ENCODE data around the gene CDC42BPA. TPM values are rescaled to one million over a fixed set of nuclear protein-coding genes. Genes with fewer than 3 reads are reported as not detected.

CDC42BPA gene
- total and polyA plus RNA-seq, 5 donors: 12.9 to 38.0 (median 36.5) TPM

DNA sequence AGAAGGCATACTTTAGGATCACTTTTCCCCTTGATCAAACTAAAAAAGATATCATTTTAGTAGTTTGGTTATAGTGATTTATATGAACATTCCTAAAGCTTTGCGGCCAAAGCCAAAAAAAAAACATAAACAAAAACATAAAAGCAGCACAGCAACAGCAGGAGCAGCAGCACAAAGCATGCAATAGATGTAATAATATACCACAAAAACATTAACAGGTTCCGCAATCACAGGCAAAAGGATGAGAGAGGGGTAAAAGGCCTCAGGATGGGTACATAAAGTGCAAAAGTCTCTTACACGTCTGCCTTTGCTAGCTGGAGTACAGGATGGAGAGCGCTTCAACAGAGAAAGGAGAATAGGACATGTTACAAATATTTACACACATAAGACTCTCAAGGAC, 259.2 kb downstream of the CDC42BPA start:
- DNase-seq (no peak), ATAC-seq (no peak)
- 92% methylated on average over 4 of the region's 4 CpGs for WGBS
- Histone ChIP-seq H3K4me1 (ENCODE audit: control insufficient read depth, insufficient read depth, low read length) (no peaks in the 10 kb centered on the region), H3K4me3 (ENCODE audit: low read length) (no peak overlapping the region), H3K27me3 (ENCODE audit: control insufficient read depth, insufficient read depth) (no peaks in the 10 kb centered on the region), H3K9me3 (ENCODE audit: control insufficient read depth, low read length) (no peaks in the 10 kb centered on the region), H3K27ac (ENCODE audit: low read length) (no peak overlapping the region)
- intact Hi-C loops (cut with DNase I): no loop called here

DNA sequence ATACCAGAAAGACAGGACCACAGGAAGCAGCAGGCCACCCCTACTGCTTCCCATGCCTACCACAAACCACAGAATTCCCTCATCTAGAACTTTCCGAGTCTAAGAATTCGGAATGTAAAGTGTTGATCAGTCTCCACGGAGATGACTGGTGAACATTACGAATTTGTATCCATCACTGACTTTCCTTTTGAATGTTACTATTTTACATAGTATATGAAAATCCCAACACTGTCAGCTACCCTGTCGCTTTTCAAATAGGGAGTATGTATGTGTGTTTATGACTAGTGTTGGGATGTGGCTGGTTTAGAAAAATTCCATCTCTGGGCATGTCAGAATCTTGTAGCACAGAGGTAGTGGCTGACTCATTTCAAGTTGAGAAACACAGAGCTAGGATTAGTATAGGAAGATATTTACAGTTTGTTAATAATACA, 260.0 kb downstream of the CDC42BPA start:
- no peaks in the 10 kb centered on the region for H3K4me1 ChIP-seq (ENCODE audit: control insufficient read depth, insufficient read depth, low read length)
- no peak overlapping the region for H3K27ac ChIP-seq (ENCODE audit: low read length)
- intact Hi-C loops (cut with DNase I): no loop called here
- ATAC-seq (no peak), DNase-seq (no peak)
- 95% methylated on average over 5 of the region's 5 CpGs for WGBS
- H3K4me3 ChIP-seq (ENCODE audit: low read length): no peak overlapping the region
- no peaks in the 10 kb centered on the region for H3K27me3 ChIP-seq (ENCODE audit: control insufficient read depth, insufficient read depth)
- no peaks in the 10 kb centered on the region for H3K9me3 ChIP-seq (ENCODE audit: control insufficient read depth, low read length)

DNA sequence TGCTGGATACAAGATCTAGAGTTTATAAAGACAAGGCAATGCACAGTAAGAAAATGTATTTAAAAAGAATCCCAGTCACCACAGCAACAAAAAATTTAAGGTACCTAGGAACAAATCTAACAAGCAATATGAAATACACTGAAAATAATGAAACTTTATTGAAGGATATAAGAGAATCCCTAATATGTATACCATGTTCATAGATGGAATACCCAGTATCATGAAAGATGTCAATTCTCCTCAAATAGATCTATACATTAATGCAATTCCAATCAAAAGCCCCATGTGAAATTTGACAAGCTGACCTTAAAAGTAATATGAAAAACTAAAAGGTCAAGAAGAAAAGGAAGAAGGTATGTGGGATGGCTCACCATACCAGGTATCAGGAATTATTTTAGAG, 269.0 kb downstream of the CDC42BPA start:
- Histone ChIP-seq H3K4me1 (ENCODE audit: control insufficient read depth, insufficient read depth, low read length) (no peaks in the 10 kb centered on the region), H3K27me3 (ENCODE audit: control insufficient read depth, insufficient read depth) (no peaks in the 10 kb centered on the region), H3K9me3 (ENCODE audit: control insufficient read depth, low read length) (no peaks in the 10 kb centered on the region), H3K4me3 (ENCODE audit: low read length) (no peak overlapping the region), H3K27ac (ENCODE audit: low read length) (no peak overlapping the region)
- intact Hi-C loops (cut with DNase I): no loop called here
- ATAC-seq (no peak), DNase-seq (no peak)

DNA sequence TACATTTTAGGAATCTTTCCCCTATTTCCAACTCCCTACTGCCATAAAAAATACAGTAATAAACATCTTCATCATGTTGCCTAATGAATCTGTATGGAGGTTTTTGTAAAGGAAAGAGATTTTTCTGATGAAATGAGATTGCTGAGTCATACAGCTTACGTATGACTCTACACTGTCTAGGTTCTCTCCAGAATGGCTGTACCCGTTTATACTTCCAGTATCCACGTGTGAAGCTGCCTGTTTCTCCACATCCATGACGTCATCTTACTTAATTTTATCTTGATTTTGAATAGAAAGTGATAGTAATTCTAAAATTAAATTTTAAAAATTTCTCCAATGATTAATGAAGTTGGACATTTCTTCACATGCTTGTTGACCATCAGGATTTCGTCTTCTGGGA, 274.5 kb downstream of the CDC42BPA start:
- H3K4me1 ChIP-seq (ENCODE audit: control insufficient read depth, insufficient read depth, low read length): no peaks in the 10 kb centered on the region
- no peaks in the 10 kb centered on the region for H3K27me3 ChIP-seq (ENCODE audit: control insufficient read depth, insufficient read depth)
- intact Hi-C loops (cut with DNase I): no loop called here
- no peak overlapping the region for H3K4me3 ChIP-seq (ENCODE audit: low read length)
- H3K27ac ChIP-seq (ENCODE audit: low read length): no peak overlapping the region
- DNase-seq: no peak
- H3K9me3 ChIP-seq (ENCODE audit: control insufficient read depth, low read length): no peaks in the 10 kb centered on the region
- no peak for ATAC-seq
- WGBS: 85% methylated on average over 5 of the region's 5 CpGs

DNA sequence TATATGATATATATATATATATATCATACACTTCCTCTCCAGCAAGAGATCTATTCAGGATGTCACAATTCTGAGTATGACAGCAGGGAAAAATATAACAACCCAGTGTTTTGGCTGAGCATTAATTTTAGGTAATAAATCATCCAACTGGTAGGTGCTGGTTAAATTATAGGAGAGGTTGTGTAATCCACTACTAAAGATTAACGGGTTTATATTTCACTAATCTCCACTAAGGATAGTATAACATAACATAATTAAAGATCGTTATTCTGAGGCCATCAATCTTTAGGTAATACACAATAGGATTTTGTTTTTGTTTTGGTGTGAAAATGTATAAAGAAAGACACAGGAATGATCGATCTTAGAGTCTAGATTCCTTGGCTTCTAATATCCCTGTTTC, 276.0 kb downstream of the CDC42BPA start:
- DNase-seq (no peak), ATAC-seq (no peak)
- Histone ChIP-seq H3K27ac (ENCODE audit: low read length) (no peak overlapping the region), H3K4me1 (ENCODE audit: control insufficient read depth, insufficient read depth, low read length) (no peaks in the 10 kb centered on the region), H3K9me3 (ENCODE audit: control insufficient read depth, low read length) (no peaks in the 10 kb centered on the region), H3K27me3 (ENCODE audit: control insufficient read depth, insufficient read depth) (no peaks in the 10 kb centered on the region), H3K4me3 (ENCODE audit: low read length) (no peak overlapping the region)
- 94% methylated on average over 3 of the region's 3 CpGs for WGBS
- intact Hi-C loops (cut with DNase I): no loop called here

DNA sequence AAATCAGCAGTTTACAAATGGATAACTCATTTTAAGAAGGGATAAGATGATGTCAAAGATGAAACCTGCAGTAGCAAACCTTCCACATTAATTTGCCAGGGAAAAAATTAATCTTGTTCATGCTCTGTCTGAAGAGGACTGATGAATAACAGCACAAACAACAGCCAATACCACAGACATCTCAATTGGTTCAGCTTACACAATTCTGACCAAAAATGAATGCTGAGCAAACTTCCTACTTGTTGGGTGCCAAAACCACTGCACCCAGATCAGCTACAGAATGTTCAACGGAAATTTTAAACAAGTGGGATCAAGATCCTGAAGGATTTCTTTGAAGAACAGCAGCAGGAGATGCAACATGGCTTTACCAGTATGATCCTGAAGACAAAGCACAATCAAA, 279.9 kb downstream of the CDC42BPA start:
- no peaks in the 10 kb centered on the region for H3K27me3 ChIP-seq (ENCODE audit: control insufficient read depth, insufficient read depth)
- WGBS: 93% methylated on average over 1 of the region's 1 CpG
- no peak for ATAC-seq

DNA sequence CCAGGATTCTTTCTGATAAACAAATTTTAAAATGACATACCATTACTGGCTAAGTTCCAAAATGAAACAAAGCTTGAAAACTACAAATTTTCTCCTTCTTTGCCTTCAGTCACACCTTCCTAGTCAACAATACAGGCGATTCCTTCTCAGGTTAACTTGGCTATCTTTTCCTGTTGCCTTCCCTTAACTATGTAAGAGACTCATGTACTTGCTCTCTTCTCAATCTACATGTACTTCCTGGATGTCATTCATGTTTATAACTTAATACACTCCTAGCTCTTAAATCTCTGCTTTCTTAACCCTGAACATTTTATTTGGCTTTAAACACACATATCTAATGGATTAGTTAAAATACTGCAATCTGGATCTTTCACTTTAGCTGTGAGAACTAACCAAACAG, 281.2 kb downstream of the CDC42BPA start:
- intact Hi-C loops (cut with DNase I): no loop called here
- 83% methylated on average over 1 of the region's 1 CpG for WGBS
- no peak for ATAC-seq

More for the DNA sequence above, 279.9 kb downstream of the CDC42BPA start:
- DNase-seq: no peak
- no peak overlapping the region for H3K27ac ChIP-seq (ENCODE audit: low read length)
- intact Hi-C loops (cut with DNase I): no loop called here
- H3K4me3 ChIP-seq (ENCODE audit: low read length): no peak overlapping the region
- no peaks in the 10 kb centered on the region for H3K9me3 ChIP-seq (ENCODE audit: control insufficient read depth, low read length)
- no peaks in the 10 kb centered on the region for H3K4me1 ChIP-seq (ENCODE audit: control insufficient read depth, insufficient read depth, low read length)

DNA sequence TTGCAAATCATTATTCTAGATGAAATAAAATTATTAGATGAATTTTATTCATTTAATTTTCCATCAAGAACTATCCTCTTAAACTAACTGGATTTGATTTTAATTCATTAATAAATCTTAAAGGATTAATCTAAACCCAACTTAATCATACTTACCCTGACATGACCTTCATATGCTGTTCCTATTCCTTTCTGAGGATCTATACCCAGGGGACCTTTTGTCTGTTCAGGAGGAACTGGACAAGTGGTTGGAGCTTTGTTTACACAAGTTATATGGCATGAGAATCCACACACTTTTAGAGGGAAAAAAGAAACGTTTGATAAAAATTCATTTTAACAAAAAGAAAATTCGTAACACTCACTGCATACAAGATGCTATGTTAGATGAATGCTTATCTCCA, 283.0 kb downstream of the CDC42BPA start:
- H3K27ac ChIP-seq (ENCODE audit: low read length): no peak overlapping the region
- WGBS: 55% methylated on average over 2 of the region's 2 CpGs
- no peak for DNase-seq
- ATAC-seq: no peak
- intact Hi-C loops (cut with DNase I): no loop called here
- no peaks in the 10 kb centered on the region for H3K9me3 ChIP-seq (ENCODE audit: control insufficient read depth, low read length)
- H3K4me1 ChIP-seq (ENCODE audit: control insufficient read depth, insufficient read depth, low read length): no peaks in the 10 kb centered on the region
- H3K4me3 ChIP-seq (ENCODE audit: low read length): no peak overlapping the region
- H3K27me3 ChIP-seq (ENCODE audit: control insufficient read depth, insufficient read depth): no peaks in the 10 kb centered on the region

More for the DNA sequence above, 281.2 kb downstream of the CDC42BPA start:
- no peaks in the 10 kb centered on the region for H3K9me3 ChIP-seq (ENCODE audit: control insufficient read depth, low read length)
- H3K27ac ChIP-seq (ENCODE audit: low read length): no peak overlapping the region
- no peak overlapping the region for H3K4me3 ChIP-seq (ENCODE audit: low read length)
- no peaks in the 10 kb centered on the region for H3K27me3 ChIP-seq (ENCODE audit: control insufficient read depth, insufficient read depth)
- DNase-seq: no peak
- no peaks in the 10 kb centered on the region for H3K4me1 ChIP-seq (ENCODE audit: control insufficient read depth, insufficient read depth, low read length)

DNA sequence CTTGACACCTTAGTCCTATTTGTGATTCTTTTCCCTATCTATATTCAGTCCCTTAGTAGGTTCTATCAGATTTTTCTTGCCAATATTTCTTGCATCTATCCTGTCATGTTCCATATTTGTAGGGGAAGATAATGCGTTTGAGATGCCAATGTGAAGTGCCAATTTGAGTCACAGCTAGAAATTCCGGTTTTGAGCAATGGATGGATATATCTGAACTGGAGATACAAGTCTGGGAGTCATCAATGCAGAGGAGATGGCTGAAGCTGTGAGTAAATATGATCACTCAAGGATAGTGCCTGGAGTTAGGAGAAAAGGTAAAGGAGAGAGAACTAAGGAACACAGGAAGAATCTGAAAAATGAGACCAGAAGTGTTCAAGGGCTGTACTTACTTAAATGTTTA, 284.4 kb downstream of the CDC42BPA start:
- intact Hi-C loops (cut with DNase I): no loop called here
- DNase-seq (no peak), ATAC-seq (no peak)
- Histone ChIP-seq H3K27me3 (ENCODE audit: control insufficient read depth, insufficient read depth) (no peaks in the 10 kb centered on the region), H3K27ac (ENCODE audit: low read length) (no peak overlapping the region), H3K4me1 (ENCODE audit: control insufficient read depth, insufficient read depth, low read length) (no peaks in the 10 kb centered on the region), H3K9me3 (ENCODE audit: control insufficient read depth, low read length) (no peaks in the 10 kb centered on the region), H3K4me3 (ENCODE audit: low read length) (no peak overlapping the region)
- WGBS: 95% methylated on average over 2 of the region's 2 CpGs

DNA sequence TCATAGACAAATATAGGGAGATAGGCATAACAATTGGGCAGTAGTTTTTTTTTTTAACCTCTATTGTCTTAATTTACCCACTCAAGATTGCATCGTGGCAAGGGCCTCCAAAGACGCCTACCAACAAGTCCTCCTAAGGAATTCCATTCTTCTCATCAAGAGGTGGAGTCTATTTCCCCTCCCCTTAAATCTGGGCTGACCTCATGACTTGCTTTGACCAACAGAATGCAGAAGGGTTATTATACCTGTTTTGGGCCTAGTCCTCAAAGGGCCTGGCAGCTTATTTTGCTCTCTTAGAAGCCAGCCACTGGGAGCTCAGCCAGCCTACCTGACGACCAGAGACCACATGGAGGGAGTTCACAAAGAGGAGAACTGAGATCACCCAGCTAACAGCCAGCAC, 285.9 kb downstream of the CDC42BPA start:
- ATAC-seq (no peak), DNase-seq (no peak)
- Histone ChIP-seq H3K4me1 (ENCODE audit: control insufficient read depth, insufficient read depth, low read length) (no peaks in the 10 kb centered on the region), H3K4me3 (ENCODE audit: low read length) (no peak overlapping the region), H3K9me3 (ENCODE audit: control insufficient read depth, low read length) (no peaks in the 10 kb centered on the region), H3K27me3 (ENCODE audit: control insufficient read depth, insufficient read depth) (no peaks in the 10 kb centered on the region), H3K27ac (ENCODE audit: low read length) (no peak overlapping the region)
- intact Hi-C loops (cut with DNase I): no loop called here
- WGBS: 82% methylated on average over 3 of the region's 3 CpGs

DNA sequence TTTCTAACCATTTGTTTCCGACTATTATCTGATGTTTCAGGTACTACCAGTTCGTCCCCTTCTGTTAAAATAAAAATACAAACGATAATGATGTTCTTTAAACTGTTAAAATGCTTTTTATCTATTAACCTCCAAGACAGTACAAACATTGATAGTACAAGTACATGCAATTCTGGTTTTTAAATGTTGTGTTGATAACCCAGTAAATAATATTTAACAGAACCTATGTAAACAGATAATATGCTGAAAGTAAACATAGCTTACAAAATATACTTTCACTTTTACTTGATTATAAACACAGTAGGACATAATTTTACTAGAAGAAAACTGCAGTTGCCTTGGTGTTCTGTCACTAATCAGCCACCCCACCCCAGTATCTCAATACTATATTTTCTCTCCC, 301.3 kb downstream of the CDC42BPA start:
- H3K4me1 ChIP-seq (ENCODE audit: control insufficient read depth, insufficient read depth, low read length): no peaks in the 10 kb centered on the region
- H3K4me3 ChIP-seq (ENCODE audit: low read length): no peak overlapping the region
- intact Hi-C loops (cut with DNase I): no loop called here
- ATAC-seq (no peak), DNase-seq (no peak)
- no peaks in the 10 kb centered on the region for H3K27me3 ChIP-seq (ENCODE audit: control insufficient read depth, insufficient read depth)
- no peak overlapping the region for H3K27ac ChIP-seq (ENCODE audit: low read length)
- H3K9me3 ChIP-seq (ENCODE audit: control insufficient read depth, low read length): no peaks in the 10 kb centered on the region
- WGBS: 93% methylated on average over 3 of the region's 3 CpGs

DNA sequence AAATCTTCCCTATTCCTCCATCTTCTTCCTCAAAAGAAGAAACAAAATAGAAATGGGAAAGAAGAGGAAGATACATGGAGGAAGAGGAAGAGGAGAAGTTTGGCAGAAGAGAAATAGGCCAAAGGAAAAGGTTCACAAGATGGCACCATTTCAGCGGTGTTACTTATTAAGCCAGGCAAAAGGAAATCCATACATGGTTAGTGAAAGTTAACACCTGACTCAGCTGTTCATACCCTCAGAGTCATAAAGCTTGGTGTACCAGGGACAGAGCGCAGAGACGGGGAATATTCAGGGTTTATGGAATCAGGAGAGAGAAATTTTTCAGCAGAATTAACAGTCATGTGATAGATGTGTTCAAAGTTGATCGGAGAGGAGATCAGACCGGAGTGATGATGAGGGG, 307.6 kb downstream of the CDC42BPA start:
- Histone ChIP-seq H3K4me1 (ENCODE audit: control insufficient read depth, insufficient read depth, low read length) (no peaks in the 10 kb centered on the region), H3K27ac (ENCODE audit: low read length) (no peak overlapping the region), H3K9me3 (ENCODE audit: control insufficient read depth, low read length) (no peaks in the 10 kb centered on the region), H3K4me3 (ENCODE audit: low read length) (no peak overlapping the region), H3K27me3 (ENCODE audit: control insufficient read depth, insufficient read depth) (no peaks in the 10 kb centered on the region)
- WGBS: 96% methylated on average over 5 of the region's 5 CpGs
- ATAC-seq (no peak), DNase-seq (no peak)
- intact Hi-C loops (cut with DNase I): no loop called here
